SH-SY5Y (cell line): ENCODE data around the gene HECW1.

Experiments
- GATA2 ChIP-seq: IDR thresholded peaks from 2 replicates; pipeline ENCODE4 v1.6.1; 2011; ENCODE audit warnings: mild to moderate bottlenecking, low read depth, low read length
- GATA3 ChIP-seq: IDR thresholded peaks from 2 replicates; pipeline ENCODE4 v1.6.1; 2011; ENCODE audit warnings: low read depth, mild to moderate bottlenecking, low read length, moderate library complexity

Gene HECW1

GRCh38 chr7:43306404-43306803 lies 194.0 kb downstream of the HECW1 start:
- no peak for TF ChIP-seq GATA2
- TF ChIP-seq GATA3: no peak

DNA sequence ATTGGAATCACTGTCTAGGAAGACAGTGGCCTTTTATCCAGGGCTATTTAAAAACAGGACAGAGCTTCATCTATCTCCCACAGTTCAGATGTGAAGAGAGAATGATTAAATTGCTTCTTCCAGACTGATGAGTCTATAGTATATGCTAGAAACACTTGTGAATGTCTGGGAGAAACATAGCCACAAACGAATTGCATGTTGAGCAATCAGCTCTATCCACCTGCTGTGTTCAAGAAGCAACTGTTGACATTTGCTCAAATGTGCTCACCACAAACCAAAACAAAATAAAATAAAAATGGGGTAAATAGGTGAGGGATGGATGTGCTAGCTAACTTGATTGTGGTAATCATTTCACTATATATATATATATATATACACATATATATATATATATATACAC lies 195.1 kb downstream of the HECW1 start:
- TF ChIP-seq GATA2 (no peak), GATA3 (no peak)

- TF ChIP-seq GATA3 (no peak), GATA2 (no peak)
Measured at GRCh38 chr7:43308913-43309705, 196.7 kb downstream of the HECW1 start.

DNA sequence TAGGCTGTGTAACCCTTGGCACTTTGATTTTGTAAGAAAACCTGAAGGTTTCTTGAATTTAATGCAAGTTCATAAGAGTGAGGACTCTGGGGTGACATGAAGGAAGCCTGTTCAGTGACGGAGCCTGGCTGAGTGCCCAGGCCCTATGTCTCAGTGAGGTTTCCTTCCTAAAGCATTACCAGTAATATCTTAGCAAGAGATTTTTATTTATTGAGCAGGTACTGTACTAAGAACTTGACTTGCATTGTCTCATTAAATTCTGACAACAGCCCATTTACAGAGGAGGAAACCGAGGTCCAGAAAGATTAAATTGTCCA lies 197.2 kb downstream of the HECW1 start:
- TF ChIP-seq GATA3 (no peak), GATA2 (no peak)

GRCh38 chr7:43311052-43311451 lies 198.6 kb downstream of the HECW1 start:
- TF ChIP-seq GATA3 (no peak), GATA2 (no peak)

GRCh38 chr7:43311694-43312093 lies 199.2 kb downstream of the HECW1 start:
- TF ChIP-seq GATA3: no peak
- no peak for TF ChIP-seq GATA2

DNA sequence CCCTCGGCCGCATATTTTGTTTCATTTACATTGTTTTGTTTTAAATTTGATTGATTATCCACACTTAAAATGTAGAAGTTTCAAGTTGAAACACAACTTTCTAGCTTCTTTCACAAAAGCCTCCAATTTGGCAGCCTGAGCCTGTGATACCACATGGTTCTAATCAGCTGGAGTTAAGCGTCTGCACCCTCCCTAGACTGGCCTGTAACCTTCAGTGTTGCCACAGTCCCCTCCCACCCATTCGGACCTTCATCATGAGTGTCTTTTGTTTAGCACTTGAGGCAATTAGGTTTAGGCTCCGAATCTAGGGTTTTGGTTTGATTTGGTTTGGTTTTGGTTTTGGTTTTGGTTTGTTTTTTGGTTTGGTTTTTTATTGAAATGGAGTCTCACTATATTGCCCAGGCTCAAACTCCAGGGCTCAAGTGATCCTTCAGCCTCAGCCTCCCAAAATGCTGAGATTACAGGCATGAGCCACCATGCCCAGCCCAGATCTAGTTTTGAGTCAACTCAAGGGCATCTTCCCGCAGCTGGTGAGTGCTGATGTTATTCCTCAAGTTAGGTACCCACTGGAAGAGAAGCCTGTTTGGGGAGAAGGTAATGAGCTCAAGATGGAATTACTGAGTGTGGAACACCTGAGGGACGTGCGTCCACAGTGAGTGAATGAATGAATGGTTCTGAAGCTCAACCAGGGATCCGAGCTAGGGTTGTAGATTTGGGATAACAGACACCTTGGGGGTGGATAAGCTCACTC lies 201.4 kb downstream of the HECW1 start:
- TF ChIP-seq GATA3 (no peak), GATA2 (no peak)

GRCh38 chr7:43314379-43315158 lies 202.1 kb downstream of the HECW1 start:
- TF ChIP-seq GATA2 (no peak), GATA3 (no peak)

DNA sequence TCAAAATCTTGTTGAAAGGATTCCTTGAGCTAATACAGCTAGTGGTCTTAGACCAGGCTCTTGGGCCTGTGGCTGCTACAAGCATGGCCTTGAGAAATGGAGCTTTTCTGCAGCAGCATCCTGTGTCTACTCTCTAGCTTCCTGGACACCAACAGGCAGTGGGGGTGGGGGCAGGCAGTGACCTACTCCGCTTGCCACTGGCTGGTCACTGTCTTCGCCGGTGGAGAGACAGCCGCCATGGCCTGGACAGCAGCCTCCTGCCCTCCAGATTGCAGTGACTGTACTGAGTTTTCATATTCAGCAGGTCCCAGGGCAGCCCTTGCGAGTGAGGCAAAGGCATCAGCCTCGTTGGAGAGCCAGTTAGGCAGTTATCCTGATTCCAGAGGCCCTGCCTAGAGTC lies 204.6 kb downstream of the HECW1 start:
- no peak for TF ChIP-seq GATA2
- no peak for TF ChIP-seq GATA3

DNA sequence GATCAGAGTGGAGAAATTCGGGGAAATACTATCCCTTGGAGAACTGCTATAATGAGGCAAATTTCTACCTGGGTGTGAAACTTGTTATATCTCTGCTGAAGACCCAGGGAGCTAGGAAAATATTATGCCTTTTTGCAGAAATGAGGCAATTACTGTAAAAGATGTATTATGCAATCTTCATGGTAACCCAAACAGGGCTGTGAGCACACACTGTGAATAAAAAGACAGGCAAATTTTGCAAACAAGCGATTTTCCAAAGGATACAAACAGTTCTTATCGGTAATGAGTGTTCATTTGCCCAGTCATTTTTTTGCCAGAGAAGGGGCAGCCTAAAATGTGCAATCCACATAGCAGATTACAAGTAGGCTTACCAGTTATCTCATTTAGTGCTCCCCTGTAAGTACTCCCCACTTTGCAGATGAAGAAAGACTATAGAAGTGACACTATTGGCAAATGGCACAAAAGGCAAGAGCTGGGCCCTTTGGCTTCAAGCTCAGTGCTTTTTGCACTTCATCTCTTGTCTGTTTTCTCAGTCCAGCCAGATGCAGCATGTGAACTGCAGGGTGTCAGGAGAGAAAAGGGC lies 205.8 kb downstream of the HECW1 start:
- TF ChIP-seq GATA2: no peak
- no peak for TF ChIP-seq GATA3

GRCh38 chr7:43325595-43325994 lies 213.1 kb downstream of the HECW1 start:
- TF ChIP-seq GATA2 (no peak), GATA3 (no peak)

GRCh38 chr7:43328336-43328735 lies 215.9 kb downstream of the HECW1 start:
- no peak for TF ChIP-seq GATA3

DNA sequence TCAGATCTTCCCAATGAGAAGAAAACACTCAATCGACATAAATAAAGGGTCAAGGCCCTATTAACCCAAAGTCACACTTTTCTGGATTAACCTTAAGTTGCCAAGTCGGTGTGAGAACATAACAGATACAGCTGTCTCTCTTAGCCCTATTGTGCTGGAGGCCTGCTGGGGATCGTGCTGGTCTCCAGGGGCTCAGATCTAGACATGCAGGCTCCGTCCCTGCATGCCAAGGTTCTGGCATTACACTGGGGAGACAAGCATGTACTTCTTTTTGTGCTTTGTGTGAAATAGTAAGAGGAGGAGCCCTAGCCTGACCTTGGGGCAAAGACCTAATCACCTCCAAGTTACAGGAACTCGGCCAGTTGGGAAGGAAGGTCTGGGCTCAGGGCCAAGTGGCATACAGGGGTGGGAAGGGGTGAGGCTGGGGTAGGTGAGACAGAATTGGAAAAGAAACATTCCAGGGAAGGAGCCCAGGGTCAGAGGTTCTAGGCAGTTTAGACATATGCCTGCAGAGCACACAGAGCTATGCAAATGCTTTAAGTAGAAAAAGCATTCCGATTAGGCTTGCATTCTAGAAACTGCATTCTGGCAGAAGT lies 216.4 kb downstream of the HECW1 start:
- TF ChIP-seq GATA3: no peak
- TF ChIP-seq GATA2: no peak
